ENCODE measurements around the gene ZNF865. TPM values are rescaled to one million over a fixed set of nuclear protein-coding genes. Genes with fewer than 3 reads are reported as not detected.

ZNF865 gene
- total and polyA plus RNA-seq, 10 donors, result 4.8 to 23.3 (median 14.3) TPM

GRCh38 chr19:55644842-55645511 is 39.5 kb downstream of the ZNF865 start:
- no peak for TF ChIP-seq POLR2A (IDR thresholded peaks at IDR 0.05)
- peak in 2 of 3 donors; percentile 58 to 71 for TF ChIP-seq POLR2AphosphoS5 (IDR thresholded peaks at IDR 0.05)
- Histone ChIP-seq H3K4me3 (peak overlapping the region in 4 of 8 donors; percentile 73 to 96 (median 82)), H3K27ac (peak overlapping the region in 3 of 8 donors; percentile 92 to 94 (median 94)), H3K4me1 (peaks cover 42 to 100% (median 90%) of the 10 kb centered on the region in 6 donors), H3K9me3 (no peaks in the 10 kb centered on the region), H3K27me3 (replicated peaks in 1 of 7) (peaks cover 0 to 21% (median 0%) of the 10 kb centered on the region in 7 donors), H3K36me3 (peaks cover 0 to 19% (median 13%) of the 10 kb centered on the region in 6 donors)
- DNase-seq, result no peak
- intact Hi-C loops (cut with DNase I; ENCODE audit: low total_unique reads), result no loop called here
- WGBS, 5 donors, result 78 to 89% (median 84%) methylated on average over 24 to 28 of the region's 28 CpGs

- intact Hi-C loops (cut with DNase I; ENCODE audit: low total_unique reads), result no loop called here
- 63 to 92% (median 83%) methylated on average over 5 of the region's 5 CpGs for WGBS, 5 donors
- peaks cover 0 to 24% (median 13%) of the 10 kb centered on the region in 6 donors for H3K36me3 ChIP-seq
- TF ChIP-seq POLR2A (IDR thresholded peaks at IDR 0.05) (no peak), CTCF (IDR thresholded peaks at IDR 0.05 in 8 of 11, conservative IDR thresholded peaks at IDR 0.05 in 3 of 11) (no peak), POLR2AphosphoS5 (IDR thresholded peaks at IDR 0.05) (no peak)
- H3K4me1 ChIP-seq, result peaks cover 37 to 100% (median 87%) of the 10 kb centered on the region in 6 donors
- no peaks in the 10 kb centered on the region for H3K9me3 ChIP-seq
- peak overlapping the region in 1 of 8 donors; percentile 82 for H3K4me3 ChIP-seq
- peak overlapping the region in 2 of 8 donors; percentile 94 for H3K27ac ChIP-seq
- no peak for DNase-seq
- peaks cover 0 to 21% (median 0%) of the 10 kb centered on the region in 7 donors for H3K27me3 ChIP-seq (replicated peaks in 1 of 7)
Measured at GRCh38 chr19:55645512-55645881, 40.0 kb downstream of the ZNF865 start.

GRCh38 chr19:55646889-55647731 is 41.7 kb downstream of the ZNF865 start:
- peaks cover 0 to 19% (median 0%) of the 10 kb centered on the region in 7 donors for H3K27me3 ChIP-seq (replicated peaks in 1 of 7)
- DNase-seq, result no peak
- intact Hi-C loops (cut with DNase I; ENCODE audit: low total_unique reads), result no loop called here
- H3K27ac ChIP-seq, result peak overlapping the region; percentile 82 to 94 (median 90)
- WGBS, 5 donors, result 47 to 54% (median 50%) methylated on average over 12 to 14 of the region's 14 CpGs
- H3K9me3 ChIP-seq, result no peaks in the 10 kb centered on the region
- peak overlapping the region; percentile 51 to 97 (median 81) for H3K4me3 ChIP-seq
- TF ChIP-seq CTCF (IDR thresholded peaks at IDR 0.05 in 8 of 11, conservative IDR thresholded peaks at IDR 0.05 in 3 of 11) (no peak), POLR2A (IDR thresholded peaks at IDR 0.05) (peak in 1 of 3 donors; percentile 32), POLR2AphosphoS5 (IDR thresholded peaks at IDR 0.05) (peak in 1 of 3 donors; percentile 51)
- H3K36me3 ChIP-seq, result peaks cover 0 to 39% (median 13%) of the 10 kb centered on the region in 6 donors
- peaks cover 36 to 93% (median 72%) of the 10 kb centered on the region in 6 donors for H3K4me1 ChIP-seq

GRCh38 chr19:55647732-55648584 is 42.5 kb downstream of the ZNF865 start, which contains the start of gene CCDC106:
TSS of gene CCDC106 (plus strand) at chr19:55648212. CDS start at chr19:55649047, 835 bp downstream.
- peak; percentile 90 for DNase-seq
- H3K4me3 ChIP-seq, result peak within 1 kb of the TSS; percentile 51 to 97 (median 81)
- H3K9me3 ChIP-seq, result no peaks in the 10 kb centered on the region
- TF ChIP-seq POLR2AphosphoS5 (IDR thresholded peaks at IDR 0.05), result peak; percentile 61 to 71 (median 67)
- TF ChIP-seq POLR2A (IDR thresholded peaks at IDR 0.05), result no peak
- no peak for TF ChIP-seq CTCF (IDR thresholded peaks at IDR 0.05 in 8 of 11, conservative IDR thresholded peaks at IDR 0.05 in 3 of 11)
- peaks cover 0 to 10% (median 0%) of the 10 kb centered on the region in 7 donors for H3K27me3 ChIP-seq (replicated peaks in 1 of 7)
- 1 to 5% (median 2%) methylated on average over 27 to 87 of the region's 87 CpGs for WGBS, 5 donors
- peak within 1 kb of the TSS; percentile 82 to 94 (median 90) for H3K27ac ChIP-seq
- H3K36me3 ChIP-seq, result peaks cover 0 to 47% (median 13%) of the 10 kb centered on the region in 6 donors
- peaks cover 36 to 93% (median 67%) of the 10 kb centered on the region in 6 donors for H3K4me1 ChIP-seq
- intact Hi-C loops (cut with DNase I; ENCODE audit: low total_unique reads), result no loop called here
